ENCODE results near the gene CACNB2.
A peak's percentile ranks its signal among the peaks of the same experiment; 100 is the strongest.

The CACNB2 gene

DNA sequence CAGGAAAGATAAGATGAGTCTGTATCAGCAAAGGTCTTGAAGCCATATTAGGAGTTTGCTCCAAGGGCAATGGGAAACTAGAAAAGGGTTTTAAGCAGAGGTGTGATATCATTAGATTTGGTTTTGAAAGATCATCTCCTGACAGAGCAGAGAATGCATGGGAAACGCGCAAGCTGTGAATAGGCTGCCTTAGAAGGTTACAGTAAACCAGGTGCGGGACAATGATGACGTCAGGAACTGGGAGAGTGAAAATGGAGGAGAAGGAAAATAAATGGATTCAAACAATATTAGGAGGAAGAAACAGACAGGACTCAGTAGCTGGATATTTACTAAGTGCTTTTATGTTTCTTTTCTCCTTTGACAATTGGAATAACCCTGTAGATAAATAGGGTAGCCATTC lies 50.6 kb downstream of the CACNB2 start:
- TF ChIP-seq, protein P1, sequence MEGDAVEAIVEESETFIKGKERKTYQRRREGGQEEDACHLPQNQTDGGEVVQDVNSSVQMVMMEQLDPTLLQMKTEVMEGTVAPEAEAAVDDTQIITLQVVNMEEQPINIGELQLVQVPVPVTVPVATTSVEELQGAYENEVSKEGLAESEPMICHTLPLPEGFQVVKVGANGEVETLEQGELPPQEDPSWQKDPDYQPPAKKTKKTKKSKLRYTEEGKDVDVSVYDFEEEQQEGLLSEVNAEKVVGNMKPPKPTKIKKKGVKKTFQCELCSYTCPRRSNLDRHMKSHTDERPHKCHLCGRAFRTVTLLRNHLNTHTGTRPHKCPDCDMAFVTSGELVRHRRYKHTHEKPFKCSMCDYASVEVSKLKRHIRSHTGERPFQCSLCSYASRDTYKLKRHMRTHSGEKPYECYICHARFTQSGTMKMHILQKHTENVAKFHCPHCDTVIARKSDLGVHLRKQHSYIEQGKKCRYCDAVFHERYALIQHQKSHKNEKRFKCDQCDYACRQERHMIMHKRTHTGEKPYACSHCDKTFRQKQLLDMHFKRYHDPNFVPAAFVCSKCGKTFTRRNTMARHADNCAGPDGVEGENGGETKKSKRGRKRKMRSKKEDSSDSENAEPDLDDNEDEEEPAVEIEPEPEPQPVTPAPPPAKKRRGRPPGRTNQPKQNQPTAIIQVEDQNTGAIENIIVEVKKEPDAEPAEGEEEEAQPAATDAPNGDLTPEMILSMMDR (IDR thresholded peaks at IDR 0.05; ENCODE audit: low read depth, low read length, missing control alignments), result no peak
- H3K4me3 ChIP-seq (ENCODE audit: low read depth, low read length), result no peak overlapping the region
- in situ Hi-C loops (cut with HindIII; ENCODE audit: low sequenced_read_pairs), result no loop called here
- no peak for DNase-seq (ENCODE audit: low read depth)

DNA sequence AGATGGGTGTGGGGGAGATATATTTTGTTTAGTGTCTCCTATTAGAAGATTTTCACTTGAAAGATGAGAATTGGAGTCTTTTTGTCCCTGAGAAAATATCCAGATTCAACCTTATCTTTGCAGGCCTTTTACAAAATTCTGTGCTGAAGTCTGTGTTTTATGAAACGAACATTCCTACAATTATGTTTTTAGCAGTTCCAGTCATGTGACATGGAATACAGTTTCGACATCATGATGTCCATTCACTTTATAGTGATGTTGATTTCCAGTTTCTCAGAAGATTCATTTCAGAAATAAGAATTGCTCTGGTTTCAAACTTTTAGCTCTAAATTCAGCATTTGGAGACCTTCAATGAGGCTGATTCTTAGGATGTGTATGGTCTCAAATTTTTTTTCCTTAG lies 54.4 kb downstream of the CACNB2 start:
- no peak overlapping the region for H3K4me3 ChIP-seq (ENCODE audit: low read depth, low read length)
- no peak for DNase-seq (ENCODE audit: low read depth)
- TF ChIP-seq, protein P1 (IDR thresholded peaks at IDR 0.05; ENCODE audit: low read depth, low read length, missing control alignments), result no peak
- in situ Hi-C loops (cut with HindIII; ENCODE audit: low sequenced_read_pairs), result no loop called here

DNA sequence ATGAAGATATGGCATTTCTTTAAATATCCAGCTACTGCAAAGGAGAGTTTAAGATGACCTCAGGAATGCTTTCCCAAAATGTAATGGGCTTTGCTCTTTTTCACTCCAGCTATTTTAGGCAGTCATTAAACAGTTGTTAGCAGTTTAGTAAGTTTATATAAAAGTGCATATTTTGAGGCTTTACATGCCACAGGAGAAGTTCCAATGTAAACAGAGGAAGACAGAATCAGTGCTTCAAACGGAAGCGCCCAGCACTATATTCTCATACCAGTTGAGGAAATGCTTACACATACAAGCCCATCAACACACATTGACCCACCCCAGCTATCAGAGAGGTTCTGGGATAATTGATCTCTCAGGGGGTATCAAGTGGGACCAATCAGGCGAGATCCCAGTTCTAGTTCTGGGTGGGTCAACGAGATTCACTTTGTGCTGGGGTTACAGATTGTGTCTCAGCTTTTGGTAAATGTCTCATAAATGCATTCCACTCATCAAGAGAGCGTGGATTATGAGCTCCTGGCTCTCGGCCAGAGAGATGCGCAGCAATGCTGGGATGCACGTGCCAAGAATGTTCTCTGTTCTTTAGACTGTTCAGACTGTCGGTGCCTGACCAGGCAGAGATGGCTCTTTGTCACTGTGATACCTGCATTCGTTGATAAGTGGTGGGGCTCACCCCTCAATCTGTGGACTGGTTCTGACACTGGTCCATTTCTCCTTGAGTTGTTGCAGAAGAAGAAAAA lies 55.0 kb downstream of the CACNB2 start:
- TF ChIP-seq, protein P1 (IDR thresholded peaks at IDR 0.05; ENCODE audit: low read depth, low read length, missing control alignments), result no peak
- H3K4me3 ChIP-seq (ENCODE audit: low read depth, low read length), result no peak overlapping the region
- peak; percentile 19 for DNase-seq (ENCODE audit: low read depth)
- in situ Hi-C loops (cut with HindIII; ENCODE audit: low sequenced_read_pairs), result no loop called here

DNA sequence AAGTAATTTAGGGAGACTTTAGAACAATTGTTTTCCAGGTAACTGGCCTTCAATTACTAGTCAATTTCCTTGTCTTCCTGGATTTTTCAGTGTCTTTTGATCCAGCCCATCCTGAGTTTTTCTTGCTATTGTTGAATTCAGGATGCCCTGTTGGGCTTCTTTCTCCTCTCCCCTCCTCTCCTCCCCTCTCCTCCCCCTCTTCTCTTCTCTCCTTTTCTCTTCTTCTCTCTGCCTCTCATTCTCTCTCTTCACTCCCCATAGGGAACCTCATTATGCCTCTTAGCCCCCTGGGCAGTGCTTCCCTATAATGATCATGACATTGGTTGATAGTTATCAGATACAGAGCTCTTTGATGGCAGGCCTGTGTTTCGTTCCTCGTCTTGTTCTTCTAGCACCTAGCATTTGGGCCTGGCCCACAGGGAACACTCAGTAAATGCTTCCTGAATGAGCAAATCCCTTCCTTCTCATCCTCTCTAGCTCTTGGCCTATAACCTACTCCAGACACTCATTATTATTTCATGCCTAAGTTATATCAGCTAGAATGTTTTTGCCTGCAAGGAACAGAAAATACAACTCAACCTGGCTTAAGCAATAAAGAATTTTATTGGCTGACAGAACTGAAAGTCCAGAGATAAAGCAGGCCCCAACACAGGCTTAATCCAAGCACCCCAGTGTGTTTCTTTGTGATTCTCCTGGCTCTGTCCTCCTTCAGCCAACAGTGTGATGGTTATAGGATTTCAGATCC lies 56.8 kb downstream of the CACNB2 start:
- no peak for DNase-seq (ENCODE audit: low read depth)
- no peak overlapping the region for H3K4me3 ChIP-seq (ENCODE audit: low read depth, low read length)
- in situ Hi-C loops (cut with HindIII; ENCODE audit: low sequenced_read_pairs), result no loop called here
- TF ChIP-seq, protein P1 (IDR thresholded peaks at IDR 0.05; ENCODE audit: low read depth, low read length, missing control alignments), result no peak

DNA sequence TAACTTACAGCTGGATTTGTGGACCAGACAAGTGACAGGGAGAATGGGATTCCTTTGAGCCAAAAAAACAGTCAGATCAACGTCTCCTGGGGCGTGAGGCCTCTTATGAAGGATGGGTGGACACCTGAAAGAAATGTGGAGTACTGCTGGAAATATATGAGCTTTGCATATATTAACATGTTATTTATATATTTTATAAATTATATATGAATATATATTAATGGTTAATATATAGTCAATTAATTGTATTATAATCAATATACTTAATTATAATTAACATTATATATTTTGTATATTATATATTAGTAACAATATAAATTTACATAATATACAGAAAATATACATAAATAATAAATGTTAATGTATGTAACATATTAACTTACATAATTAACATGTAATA lies 57.5 kb downstream of the CACNB2 start:
- TF ChIP-seq, protein P1 (IDR thresholded peaks at IDR 0.05; ENCODE audit: low read depth, low read length, missing control alignments), result no peak
- H3K4me3 ChIP-seq (ENCODE audit: low read depth, low read length), result no peak overlapping the region
- in situ Hi-C loops (cut with HindIII; ENCODE audit: low sequenced_read_pairs), result no loop called here
- no peak for DNase-seq (ENCODE audit: low read depth)

DNA sequence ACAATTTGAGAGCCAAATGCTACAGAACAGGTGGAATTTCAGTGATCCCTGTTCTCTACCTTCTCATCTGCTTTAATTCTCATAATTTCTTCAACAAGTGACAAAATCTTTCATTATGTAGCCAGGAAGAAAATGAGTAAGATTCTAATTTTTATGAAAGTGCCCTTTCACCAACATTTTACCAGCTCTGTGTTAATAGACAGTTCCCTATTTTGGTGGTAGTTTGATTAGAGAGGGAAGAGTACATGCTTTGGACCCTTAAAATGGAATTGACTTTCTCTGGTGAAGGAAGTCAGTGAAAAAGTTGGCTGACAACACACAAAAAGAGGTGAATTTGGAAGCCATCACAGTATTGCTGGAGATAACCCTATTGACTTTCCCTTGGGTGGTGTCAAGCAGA lies 61.7 kb downstream of the CACNB2 start:
- no peak for DNase-seq (ENCODE audit: low read depth)
- TF ChIP-seq, protein P1 (IDR thresholded peaks at IDR 0.05; ENCODE audit: low read depth, low read length, missing control alignments), result no peak
- in situ Hi-C loops (cut with HindIII; ENCODE audit: low sequenced_read_pairs), result no loop called here
- no peak overlapping the region for H3K4me3 ChIP-seq (ENCODE audit: low read depth, low read length)

All from astrocyte of the cerebellum (primary cell).